Transverse colon (tissue), 4 donors: Measurements from ENCODE around the gene NRSN1. TPM values are rescaled to one million over a fixed set of nuclear protein-coding genes. Genes with fewer than 3 reads are reported as not detected.
A peak's percentile ranks its signal among the peaks of the same experiment; 100 is the strongest.

Experiments used
- DNase-seq: peaks from one replicate; pipeline ENCODE4 v3.0.0-alpha.2; 2019
- H3K27ac ChIP-seq, 4 donors: fragments of 200-600 bp; sonication (generic); 2 replicates each; pipeline ENCODE4 v1.5.1; 2016 to 2018; ENCODE audit warnings: inconsistent platforms in 4 of 4
- H3K27me3 ChIP-seq: fragments of 200-600 bp; sonication (generic); 2 replicates; pipeline ENCODE4 v1.5.1; 2017; ENCODE audit warnings: inconsistent platforms
- H3K36me3 ChIP-seq, 4 donors: fragments of 200-600 bp; sonication (generic); 2 replicates each; pipeline ENCODE4 v1.5.1; 2017 to 2019; ENCODE audit warnings: inconsistent platforms in 4 of 4
- H3K4me1 ChIP-seq, 4 donors: fragments of 200-600 bp; sonication (generic); 2 replicates each; pipeline ENCODE4 v1.5.1; 2017 to 2020; ENCODE audit warnings: inconsistent platforms in 4 of 4
- H3K4me3 ChIP-seq, 4 donors: fragments of 200-600 bp; sonication (generic); 1 replicate in 1 of 4; 2 replicates in 3 of 4; pipeline versions ENCODE4 v1.5.1 to v1.6.1; 2017 to 2019; ENCODE audit warnings: inconsistent platforms in 4 of 4
- H3K9me3 ChIP-seq, 2 donors: fragments of 200-600 bp; sonication (generic); 2 replicates each; pipeline ENCODE4 v1.5.1; 2017 to 2019; ENCODE audit warnings: inconsistent platforms in 2 of 2
- EP300 ChIP-seq: sonication (generic); formaldehyde crosslinking; IDR thresholded peaks from one replicate; pipeline ENCODE4 v1.6.1; 2017; ENCODE audit warnings: antibody characterized with exemption, low read depth
- POLR2A ChIP-seq: fragments of 450-650 bp; IDR thresholded peaks from one replicate; pipeline ENCODE4 v1.6.1; 2016; ENCODE audit warnings: antibody characterized with exemption, mild to moderate bottlenecking, moderate library complexity
- POLR2AphosphoS5 ChIP-seq, 3 donors: sonication (generic); formaldehyde crosslinking; IDR thresholded peaks; one replicate each; pipeline ENCODE4 v1.6.1; 2016; ENCODE audit warnings: antibody characterized with exemption in 3 of 3
- WGBS, 2 donors: methylation state at CpG; one replicate each; pipeline ENCODE4 v1.1.5; 2018; ENCODE audit warnings: low coverage in 1 of 2; 5-methylcytosine and 5-hydroxymethylcytosine counted together
- in situ Hi-C, 4 donors: fragments of 200-750 bp; cut with MboI; loops; one replicate each; pipeline versions ENCODE4 v1.15.0 to v1.15.1; 2017; ENCODE audit warnings: low sequenced_read_pairs in 3 of 4, low pct_ligation_motif_present in 1 of 4, low pct_unique_long_range_greater_than_20kb in 1 of 4
- intact Hi-C: fragments of 100-400 bp; cut with DNase I; formaldehyde crosslinking; loops from one replicate; pipeline ENCODE4 v1.15.1; 2023; ENCODE audit warnings: low total_unique reads
- total RNA-seq, 4 donors: library from RNA; depleted of rRNA; stranded (reverse); fragments of >200 nt; gene quantifications; one replicate each; pipeline ENCODE4 v1.1.0, GENCODE V29; 2016
- TF ChIP-seq, protein P1 (sequence below), 5 experiments: fragments of 200-600 bp in 3 of 5; fragments of 450-650 bp in 2 of 5; sonication (generic) in 3 of 5; IDR thresholded peaks; 1 replicate in 2 of 5; 2 replicates in 3 of 5; pipeline ENCODE4 v1.5.1; 2016 to 2017; ENCODE audit warnings: antibody characterized with exemption in 5 of 5, inconsistent platforms in 3 of 5, mild to moderate bottlenecking in 2 of 5, moderate library complexity in 1 of 5

NRSN1 gene
- total RNA-seq, 4 donors from 2014 or later: 0.16 to 0.68 TPM; not detected in 2

- Histone ChIP-seq H3K4me3 (no peak overlapping the region), H3K27me3 (peaks cover 17% of the 10 kb centered on the region), H3K36me3 (no peaks in the 10 kb centered on the region), H3K4me1 (peaks cover 0 to 4% (median 2%) of the 10 kb centered on the region in 4 donors), H3K9me3 (no peaks in the 10 kb centered on the region), H3K27ac (no peak overlapping the region)
- intact Hi-C loops: no loop called here
- whole genome bisulfite sequencing, 2 donors: 55 to 59% methylated on average over 3 to 7 of the region's 7 CpGs
- in situ Hi-C loops: no loop called here
- TF ChIP-seq POLR2A: no peak
- TF ChIP-seq, protein P1, sequence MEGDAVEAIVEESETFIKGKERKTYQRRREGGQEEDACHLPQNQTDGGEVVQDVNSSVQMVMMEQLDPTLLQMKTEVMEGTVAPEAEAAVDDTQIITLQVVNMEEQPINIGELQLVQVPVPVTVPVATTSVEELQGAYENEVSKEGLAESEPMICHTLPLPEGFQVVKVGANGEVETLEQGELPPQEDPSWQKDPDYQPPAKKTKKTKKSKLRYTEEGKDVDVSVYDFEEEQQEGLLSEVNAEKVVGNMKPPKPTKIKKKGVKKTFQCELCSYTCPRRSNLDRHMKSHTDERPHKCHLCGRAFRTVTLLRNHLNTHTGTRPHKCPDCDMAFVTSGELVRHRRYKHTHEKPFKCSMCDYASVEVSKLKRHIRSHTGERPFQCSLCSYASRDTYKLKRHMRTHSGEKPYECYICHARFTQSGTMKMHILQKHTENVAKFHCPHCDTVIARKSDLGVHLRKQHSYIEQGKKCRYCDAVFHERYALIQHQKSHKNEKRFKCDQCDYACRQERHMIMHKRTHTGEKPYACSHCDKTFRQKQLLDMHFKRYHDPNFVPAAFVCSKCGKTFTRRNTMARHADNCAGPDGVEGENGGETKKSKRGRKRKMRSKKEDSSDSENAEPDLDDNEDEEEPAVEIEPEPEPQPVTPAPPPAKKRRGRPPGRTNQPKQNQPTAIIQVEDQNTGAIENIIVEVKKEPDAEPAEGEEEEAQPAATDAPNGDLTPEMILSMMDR (IDR thresholded peaks at IDR 0.05): no peak
- TF ChIP-seq EP300: no peak
- no peak for TF ChIP-seq POLR2AphosphoS5 (IDR thresholded peaks at IDR 0.05)
- no peak for DNase-seq
Observed at GRCh38 chr6:24122139-24122538, 3.9 kb upstream of the NRSN1 start.

DNA sequence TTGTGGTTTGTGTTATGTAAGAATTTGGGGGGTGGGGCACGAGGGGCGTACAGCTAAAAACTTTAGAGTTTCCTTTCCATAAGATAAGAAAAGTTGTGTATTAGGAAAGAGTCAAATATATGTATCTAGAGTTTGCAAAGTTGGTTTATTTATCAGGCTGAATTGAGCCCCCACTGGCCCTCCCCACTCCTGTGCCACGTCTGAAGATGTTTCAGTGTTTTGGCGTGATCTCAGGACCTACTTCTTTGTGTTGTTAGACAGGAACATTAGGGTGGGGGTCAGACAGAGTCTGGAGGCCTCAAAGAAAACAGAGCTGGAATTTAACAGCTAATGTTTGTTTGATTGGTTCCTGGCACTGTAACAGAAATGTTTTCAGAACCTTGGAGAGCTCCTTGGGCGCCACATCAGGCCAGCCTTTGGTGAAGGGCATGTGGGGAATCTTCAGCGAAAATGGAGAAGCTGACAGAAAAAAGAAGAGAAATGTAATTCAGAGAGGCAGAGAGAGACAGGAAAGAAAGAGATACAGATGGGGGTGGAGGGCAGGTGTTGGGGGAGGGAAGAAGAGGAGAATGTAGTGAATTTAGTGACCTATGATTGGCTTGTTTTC, 674 bp downstream of the NRSN1 start:
- no peak for TF ChIP-seq POLR2AphosphoS5 (IDR thresholded peaks at IDR 0.05)
- TF ChIP-seq EP300: no peak
- TF ChIP-seq POLR2A: no peak
- TF ChIP-seq, protein P1 (IDR thresholded peaks at IDR 0.05): no peak
- peak; percentile 21 for DNase-seq
- Histone ChIP-seq H3K4me3 (no peak overlapping the region), H3K27ac (no peak overlapping the region), H3K4me1 (peaks cover 0 to 4% (median 2%) of the 10 kb centered on the region in 4 donors), H3K9me3 (no peaks in the 10 kb centered on the region), H3K27me3 (peaks cover 17% of the 10 kb centered on the region), H3K36me3 (no peaks in the 10 kb centered on the region)
- WGBS, 2 donors: 0 to 3% methylated on average over 3 to 6 of the region's 6 CpGs
- intact Hi-C loops: no loop called here
- in situ Hi-C loops: no loop called here

- Histone ChIP-seq H3K27ac (no peak overlapping the region), H3K36me3 (no peaks in the 10 kb centered on the region), H3K4me1 (peaks cover 0 to 4% (median 2%) of the 10 kb centered on the region in 4 donors), H3K9me3 (no peaks in the 10 kb centered on the region), H3K27me3 (peaks cover 17% of the 10 kb centered on the region), H3K4me3 (no peak overlapping the region)
- in situ Hi-C loops (no loop called here), intact Hi-C loops (no loop called here)
- WGBS, 2 donors: 74 to 76% methylated on average over 2 of the region's 2 CpGs
- TF ChIP-seq EP300 (no peak), POLR2A (no peak), POLR2AphosphoS5 (IDR thresholded peaks at IDR 0.05) (no peak)
- TF ChIP-seq, protein P1 (IDR thresholded peaks at IDR 0.05): no peak
- no peak for DNase-seq
Observed at GRCh38 chr6:24127316-24127715, 1.3 kb downstream of the NRSN1 start.

- TF ChIP-seq, protein P1 (IDR thresholded peaks at IDR 0.05): no peak
- no peak for TF ChIP-seq EP300
- no peak for TF ChIP-seq POLR2A
- TF ChIP-seq POLR2AphosphoS5 (IDR thresholded peaks at IDR 0.05): no peak
- Histone ChIP-seq H3K27me3 (no peaks in the 10 kb centered on the region), H3K9me3 (no peaks in the 10 kb centered on the region), H3K4me3 (no peak overlapping the region), H3K36me3 (no peaks in the 10 kb centered on the region), H3K4me1 (peaks cover 0 to under 1% (median 0%) of the 10 kb centered on the region in 4 donors), H3K27ac (no peak overlapping the region)
- WGBS, 2 donors: 57 to 71% methylated on average over 2 of the region's 2 CpGs
- intact Hi-C loops: no loop called here
- in situ Hi-C loops: no loop called here
- no peak for DNase-seq
Observed at GRCh38 chr6:24131751-24132150, 5.7 kb downstream of the NRSN1 start.
